Erythroblast (primary cell): ENCODE measurements around the gene LGR6.

Source experiments
- GATA1 ChIP-seq: IDR thresholded peaks from 2 replicates; pipeline ENCODE4 v1.6.1; 2011; ENCODE audit warnings: low read depth, mild to moderate bottlenecking, control low read depth, low read length, moderate library complexity
- POLR2A ChIP-seq: IDR thresholded peaks from 2 replicates; pipeline ENCODE4 v1.6.1; 2011; ENCODE audit warnings: mild to moderate bottlenecking, low read length

DNA sequence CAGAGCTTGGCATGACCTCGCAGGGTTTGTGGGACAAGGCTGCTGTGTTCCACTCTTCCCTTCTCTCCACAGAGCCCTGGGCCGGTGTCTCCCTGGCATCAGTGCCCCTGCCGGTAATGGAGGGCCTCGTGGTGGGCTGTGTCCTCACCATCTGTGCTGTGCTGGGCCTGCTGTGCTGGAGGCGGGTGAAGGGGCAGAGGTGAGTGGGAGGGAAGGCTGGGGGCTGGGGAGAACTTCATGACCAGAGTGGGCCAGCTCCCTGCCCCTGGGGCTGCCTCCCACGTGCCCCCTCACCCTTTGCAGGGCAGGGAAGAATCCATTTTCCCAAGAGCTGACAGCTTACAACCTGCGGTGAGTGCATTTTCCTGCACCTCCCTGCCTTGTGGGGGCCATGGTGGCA lies 12.0 kb upstream of the LGR6 start:
- TF ChIP-seq POLR2A: no peak
- no peak for TF ChIP-seq GATA1
